HEK293T (cell line): Measurements from ENCODE around the gene CAT.

Source experiments
- PKNOX1 ChIP-seq: fragments of 450-650 bp; IDR thresholded peaks from 2 replicates; pipeline ENCODE4 v1.6.1; 2016
- TARDBP ChIP-seq: fragments of 450-650 bp; IDR thresholded peaks from 2 replicates; pipeline ENCODE4 v1.6.1; 2016

- TF ChIP-seq TARDBP (no peak), PKNOX1 (no peak)
These were observed 74.3 kb downstream of the CAT start for GRCh38 chr11:34512840-34513681.
